Measurements from ENCODE around the gene DCBLD1. TPM values are rescaled to one million over a fixed set of nuclear protein-coding genes. Genes with fewer than 3 reads are reported as not detected.

Gene DCBLD1
- total RNA-seq, 1 donor from 2014 or later = 0.31 TPM

- DNase-seq (no peak), ATAC-seq (ENCODE audit: low read depth) (no peak)
- H3K4me3 Mint-ChIP-seq = no peak overlapping the region
- intact Hi-C loops (cut with micrococcal nuclease) = no loop called here
- no peak overlapping the region for H3K27ac Mint-ChIP-seq
- no peak for TF ChIP-seq CTCF (IDR thresholded peaks at IDR 0.05)
- H3K9me3 Mint-ChIP-seq = no peaks in the 10 kb centered on the region
- ChIA-PET CTCF (no interaction called here), POLR2A (no interaction called here)
- peaks cover 1% of the 10 kb centered on the region for H3K27me3 Mint-ChIP-seq
- H3K36me3 Mint-ChIP-seq (ENCODE audit: low read depth) = no peaks in the 10 kb centered on the region
- no peaks in the 10 kb centered on the region for H3K4me1 Mint-ChIP-seq
Measured at GRCh38 chr6:117496383-117496990, 14.0 kb downstream of the DCBLD1 start.

GRCh38 chr6:117497237-117497636 is 14.8 kb downstream of the DCBLD1 start:
- DNase-seq (no peak), ATAC-seq (ENCODE audit: low read depth) (no peak)
- intact Hi-C loops (cut with micrococcal nuclease) = no loop called here
- Mint-ChIP-seq H3K4me3 (no peak overlapping the region), H3K4me1 (no peaks in the 10 kb centered on the region), H3K36me3 (ENCODE audit: low read depth) (no peaks in the 10 kb centered on the region), H3K9me3 (no peaks in the 10 kb centered on the region), H3K27ac (no peak overlapping the region), H3K27me3 (peaks cover 1% of the 10 kb centered on the region)
- CTCF ChIA-PET = no interaction called here
- TF ChIP-seq CTCF (IDR thresholded peaks at IDR 0.05) = no peak
- POLR2A ChIA-PET = no interaction called here

- Mint-ChIP-seq H3K4me1 (no peaks in the 10 kb centered on the region), H3K27ac (no peak overlapping the region), H3K4me3 (no peak overlapping the region), H3K9me3 (no peaks in the 10 kb centered on the region), H3K36me3 (ENCODE audit: low read depth) (no peaks in the 10 kb centered on the region), H3K27me3 (peaks cover 3% of the 10 kb centered on the region)
- intact Hi-C loops (cut with micrococcal nuclease) = no loop called here
- ChIA-PET POLR2A (no interaction called here), CTCF (no interaction called here)
- no peak for TF ChIP-seq CTCF (IDR thresholded peaks at IDR 0.05)
- DNase-seq (no peak), ATAC-seq (ENCODE audit: low read depth) (no peak)
Measured at GRCh38 chr6:117498159-117498558, 15.7 kb downstream of the DCBLD1 start.

- no peak for TF ChIP-seq CTCF (IDR thresholded peaks at IDR 0.05)
- ATAC-seq (ENCODE audit: low read depth) (no peak), DNase-seq (no peak)
- no peak overlapping the region for H3K4me3 Mint-ChIP-seq
- intact Hi-C loops (cut with micrococcal nuclease) = no loop called here
- no peaks in the 10 kb centered on the region for H3K4me1 Mint-ChIP-seq
- no peaks in the 10 kb centered on the region for H3K36me3 Mint-ChIP-seq (ENCODE audit: low read depth)
- H3K27me3 Mint-ChIP-seq = peaks cover 3% of the 10 kb centered on the region
- ChIA-PET CTCF (no interaction called here), POLR2A (no interaction called here)
- H3K9me3 Mint-ChIP-seq = no peaks in the 10 kb centered on the region
- no peak overlapping the region for H3K27ac Mint-ChIP-seq
Measured at GRCh38 chr6:117501722-117502121, 19.2 kb downstream of the DCBLD1 start.

- no peaks in the 10 kb centered on the region for H3K36me3 Mint-ChIP-seq (ENCODE audit: low read depth)
- intact Hi-C loops (cut with micrococcal nuclease) = no loop called here
- no peak overlapping the region for H3K4me3 Mint-ChIP-seq
- peaks cover 2% of the 10 kb centered on the region for H3K27me3 Mint-ChIP-seq
- ATAC-seq (ENCODE audit: low read depth) (no peak), DNase-seq (no peak)
- ChIA-PET POLR2A (no interaction called here), CTCF (no interaction called here)
- no peak overlapping the region for H3K27ac Mint-ChIP-seq
- H3K4me1 Mint-ChIP-seq = no peaks in the 10 kb centered on the region
- no peaks in the 10 kb centered on the region for H3K9me3 Mint-ChIP-seq
- TF ChIP-seq CTCF (IDR thresholded peaks at IDR 0.05) = no peak
Measured at GRCh38 chr6:117502580-117502979, 20.1 kb downstream of the DCBLD1 start.

Data from activated B cell treated with CpG ODN at 0.5 μM for 24 hours (primary cell).